Measurements from ENCODE around the gene KLHL6. TPM values are rescaled to one million over a fixed set of nuclear protein-coding genes. Genes with fewer than 3 reads are reported as not detected.

Gene KLHL6
- total RNA-seq, 1 experiment from 2014 or later: not detected

DNA sequence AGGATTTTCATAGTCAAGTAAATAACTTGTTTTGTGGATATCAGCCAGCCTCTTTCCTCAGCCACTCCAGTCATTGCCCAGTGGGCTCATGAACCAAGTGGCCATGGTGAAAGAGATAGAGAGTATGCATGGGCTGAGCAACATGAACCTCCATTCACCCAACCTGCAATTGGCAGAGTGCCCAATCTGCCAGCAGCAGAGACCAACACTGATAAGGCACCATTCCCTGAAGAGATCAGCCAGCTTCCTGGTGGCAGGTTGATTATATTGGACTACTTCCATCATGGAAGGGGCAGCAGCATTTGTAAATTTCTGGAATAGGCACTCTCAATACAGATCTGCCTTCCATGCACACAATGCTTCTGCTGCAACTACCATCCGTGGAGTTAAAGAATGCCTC, 116.8 kb downstream of the KLHL6 start:
- no peak for DNase-seq (ENCODE audit: low spot score)
- in situ Hi-C loops (cut with HindIII; ENCODE audit: low sequenced_read_pairs): no loop called here

DNA sequence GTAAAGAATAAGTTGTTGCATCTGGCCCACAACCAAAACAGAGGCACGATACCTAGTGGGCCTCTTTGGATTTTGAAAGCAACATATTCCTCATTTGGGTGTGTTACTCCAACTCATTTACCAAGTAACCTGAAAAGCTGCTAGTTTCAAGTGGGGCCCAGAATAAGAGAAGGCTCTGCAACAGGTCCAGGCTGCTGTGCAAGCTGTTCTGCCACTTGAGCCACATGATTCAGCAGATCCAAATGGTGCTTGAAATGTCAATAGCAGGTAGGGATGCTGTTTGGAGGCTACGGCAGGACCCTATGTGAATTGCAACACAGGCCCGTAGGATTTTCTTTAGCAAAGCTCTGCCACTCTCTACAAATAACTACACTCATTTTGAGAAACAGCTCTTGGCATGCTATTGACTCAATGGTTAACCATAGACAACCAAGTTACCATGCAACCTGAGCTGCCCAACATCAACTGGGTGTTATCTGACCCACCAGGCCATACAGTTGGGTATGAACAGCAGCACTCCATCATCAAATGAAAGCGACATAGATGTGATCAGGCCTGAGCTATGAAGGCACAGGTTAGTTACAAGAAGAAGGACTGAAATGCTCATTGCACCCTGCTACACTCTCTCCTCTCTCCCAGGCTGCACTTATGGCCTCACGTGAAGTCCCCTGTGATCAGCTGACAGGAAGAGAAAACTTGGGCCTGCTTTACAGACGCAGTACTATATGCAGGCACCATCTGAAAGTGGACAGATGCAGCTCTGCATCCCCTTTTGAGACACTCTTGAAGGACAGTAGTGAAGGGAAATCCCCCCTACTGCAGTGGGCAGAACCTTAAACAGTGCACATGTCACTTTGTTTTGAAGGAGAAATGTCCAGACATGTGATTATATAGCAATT, 117.6 kb downstream of the KLHL6 start:
- no peak for DNase-seq (ENCODE audit: low spot score)
- in situ Hi-C loops (cut with HindIII; ENCODE audit: low sequenced_read_pairs): no loop called here

Other genes starting within 250 kb of the KLHL6 start
- gene MCF2L2, start 127.1 kb downstream of the KLHL6 start, total RNA-seq (2014; rRNA removed; shearing (Covaris generic)): 0.31 and 2.6 TPM in 2 replicates
- 21.4 and 26.8 TPM in 2 replicates for gene KLHL24, start 79.9 kb upstream of the KLHL6 start, total RNA-seq (2014; rRNA removed; shearing (Covaris generic))
- gene YEATS2, start 142.1 kb upstream of the KLHL6 start, total RNA-seq (2014; rRNA removed; shearing (Covaris generic)): 32.1 and 34.2 TPM in 2 replicates

All from G401 (cell line).